Activated CD8-positive, alpha-beta T cell treated with anti-CD3 and anti-CD28 coated beads for 36 hours (primary cell): Measurements from ENCODE around the gene EPHA10. TPM values are rescaled to one million over a fixed set of nuclear protein-coding genes. Genes with fewer than 3 reads are reported as not detected.
"Not testable (repeated sequence)": the region's sequence is repeated elsewhere in the genome, so short reads cannot be mapped to it uniquely, and the experiment has no call there.

ENCODE experiments used
- ATAC-seq: fragments of 200-7000 bp; cut with Tn5 transposase; one replicate; pipeline ENCODE4 v1.10.0; 2021; ENCODE audit warnings: mild to moderate bottlenecking, moderate library complexity
- CTCF ChIA-PET: fragments of 350-600 bp; sonication (Branson Sonifier 250); formaldehyde crosslinking; loops from one replicate; lab custom pipeline; 2021; ENCODE audit warnings: antibody characterized with exemption; lab: Charles Lee
- POLR2A ChIA-PET: fragments of 350-600 bp; sonication (Branson Sonifier 250); formaldehyde crosslinking; loops from one replicate; lab custom pipeline; 2021; ENCODE audit warnings: antibody characterized with exemption; lab: Charles Lee
- DNase-seq: peaks from one replicate; pipeline ENCODE4 v3.0.0-alpha.2; 2020
- H3K27ac Mint-ChIP-seq: one replicate; pipeline ENCODE4 v1.8.0; 2021; ENCODE audit warnings: mild to moderate bottlenecking, mixed read lengths
- H3K27me3 Mint-ChIP-seq: one replicate; pipeline ENCODE4 v1.8.0; 2021; ENCODE audit warnings: mixed read lengths
- H3K36me3 Mint-ChIP-seq: one replicate; pipeline ENCODE4 v1.8.0; 2021; ENCODE audit warnings: low read depth, mixed read lengths
- H3K4me1 Mint-ChIP-seq: one replicate; pipeline ENCODE4 v1.8.0; 2021; ENCODE audit warnings: low read depth, mixed read lengths
- H3K4me3 Mint-ChIP-seq: one replicate; pipeline ENCODE4 v1.8.0; 2021; ENCODE audit warnings: mild to moderate bottlenecking, moderate library complexity, mixed read lengths
- H3K9me3 Mint-ChIP-seq: one replicate; pipeline ENCODE4 v1.8.0; 2021; ENCODE audit warnings: mixed read lengths
- intact Hi-C: fragments of 100-400 bp; cut with micrococcal nuclease; formaldehyde crosslinking; loops from one replicate; pipeline ENCODE4 v1.10.0; 2022
- total RNA-seq, 2 experiments: library from RNA; stranded (reverse); gene quantifications; one replicate each; pipeline ENCODE4 v1.2.3, GENCODE V29; 2021
- TF ChIP-seq, protein P1 (sequence below): fragments of 200-600 bp; IDR thresholded peaks from one replicate; pipeline ENCODE4 v1.8.0; 2022; ENCODE audit warnings: antibody characterized with exemption, mild to moderate bottlenecking

Gene EPHA10
- total RNA-seq, 2 experiments from 2014 or later, result not detected

DNA sequence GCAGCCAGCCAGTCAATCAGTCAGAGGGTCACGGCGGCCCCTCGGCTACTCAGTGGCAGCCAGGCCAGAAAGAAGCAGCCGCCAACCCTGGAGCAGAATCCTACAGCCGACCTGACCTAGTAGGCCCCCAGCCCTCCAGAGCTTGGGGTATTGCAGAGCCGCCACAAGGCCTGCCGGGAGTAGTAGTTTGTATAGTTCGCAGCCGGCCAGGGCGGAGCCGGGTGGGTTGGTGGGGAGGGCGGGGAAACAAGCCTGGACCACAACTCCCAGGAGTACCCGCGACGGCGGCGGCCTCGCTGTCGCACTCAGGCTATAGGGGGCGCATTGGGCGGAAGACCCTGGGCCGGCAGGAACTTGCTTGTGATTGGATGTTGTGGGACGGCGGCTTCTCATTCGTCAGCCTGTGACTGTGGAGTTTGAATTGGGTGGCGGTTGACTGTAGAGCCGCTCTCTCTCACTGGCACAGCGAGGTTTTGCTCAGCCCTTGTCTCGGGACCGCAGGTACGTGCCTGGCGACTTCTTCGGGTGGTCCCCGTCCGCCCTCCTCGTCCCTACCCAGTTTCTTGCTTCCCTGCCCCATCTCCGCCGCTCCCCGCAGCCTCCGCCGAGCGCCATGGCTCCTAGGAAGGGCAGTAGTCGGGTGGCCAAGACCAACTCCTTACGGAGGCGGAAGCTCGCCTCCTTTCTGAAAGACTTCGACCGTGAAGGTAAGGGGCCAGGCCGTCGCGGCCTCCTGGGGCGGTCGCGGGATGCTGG, 72.7 kb downstream of the EPHA10 start, which contains the start of gene CDCA8:
Gene CDCA8 (plus strand): TSS at position 439 of the 756 bp plus-strand sequence. CDS start 175 bp downstream, at position 614.
- intact Hi-C loops, result loop anchor here (5.0 kb wide), 1 partner anchor 160 kb away; no protein-coding TSS in a partner anchor
- Mint-ChIP-seq H3K27me3 (no peaks in the 10 kb centered on the region), H3K4me3 (peak within 1 kb of the TSS; percentile 98), H3K9me3 (no peaks in the 10 kb centered on the region), H3K36me3 (peaks cover 42% of the 10 kb centered on the region), H3K4me1 (peaks cover 31% of the 10 kb centered on the region), H3K27ac (peak within 1 kb of the TSS; percentile 93)
- DNase-seq, result peak; percentile 99
- TF ChIP-seq, protein P1, sequence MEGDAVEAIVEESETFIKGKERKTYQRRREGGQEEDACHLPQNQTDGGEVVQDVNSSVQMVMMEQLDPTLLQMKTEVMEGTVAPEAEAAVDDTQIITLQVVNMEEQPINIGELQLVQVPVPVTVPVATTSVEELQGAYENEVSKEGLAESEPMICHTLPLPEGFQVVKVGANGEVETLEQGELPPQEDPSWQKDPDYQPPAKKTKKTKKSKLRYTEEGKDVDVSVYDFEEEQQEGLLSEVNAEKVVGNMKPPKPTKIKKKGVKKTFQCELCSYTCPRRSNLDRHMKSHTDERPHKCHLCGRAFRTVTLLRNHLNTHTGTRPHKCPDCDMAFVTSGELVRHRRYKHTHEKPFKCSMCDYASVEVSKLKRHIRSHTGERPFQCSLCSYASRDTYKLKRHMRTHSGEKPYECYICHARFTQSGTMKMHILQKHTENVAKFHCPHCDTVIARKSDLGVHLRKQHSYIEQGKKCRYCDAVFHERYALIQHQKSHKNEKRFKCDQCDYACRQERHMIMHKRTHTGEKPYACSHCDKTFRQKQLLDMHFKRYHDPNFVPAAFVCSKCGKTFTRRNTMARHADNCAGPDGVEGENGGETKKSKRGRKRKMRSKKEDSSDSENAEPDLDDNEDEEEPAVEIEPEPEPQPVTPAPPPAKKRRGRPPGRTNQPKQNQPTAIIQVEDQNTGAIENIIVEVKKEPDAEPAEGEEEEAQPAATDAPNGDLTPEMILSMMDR, result no peak
- peak; percentile 90 for ATAC-seq
- ChIA-PET CTCF (interaction anchor here (0.6 to 5.3 kb wide), 12 partner anchors 10 to 217 kb away, joined by 3 to 39 read pairs (median 3); partner anchors contain the start of genes C1orf122, MTF1 and YRDC), POLR2A (interaction anchor here (0.9 to 2.4 kb wide), 10 partner anchors 10 to 234 kb away, joined by 3 to 13 read pairs (median 4); partner anchors contain the start of genes C1orf122, MTF1, YRDC and ZC3H12A)

DNA sequence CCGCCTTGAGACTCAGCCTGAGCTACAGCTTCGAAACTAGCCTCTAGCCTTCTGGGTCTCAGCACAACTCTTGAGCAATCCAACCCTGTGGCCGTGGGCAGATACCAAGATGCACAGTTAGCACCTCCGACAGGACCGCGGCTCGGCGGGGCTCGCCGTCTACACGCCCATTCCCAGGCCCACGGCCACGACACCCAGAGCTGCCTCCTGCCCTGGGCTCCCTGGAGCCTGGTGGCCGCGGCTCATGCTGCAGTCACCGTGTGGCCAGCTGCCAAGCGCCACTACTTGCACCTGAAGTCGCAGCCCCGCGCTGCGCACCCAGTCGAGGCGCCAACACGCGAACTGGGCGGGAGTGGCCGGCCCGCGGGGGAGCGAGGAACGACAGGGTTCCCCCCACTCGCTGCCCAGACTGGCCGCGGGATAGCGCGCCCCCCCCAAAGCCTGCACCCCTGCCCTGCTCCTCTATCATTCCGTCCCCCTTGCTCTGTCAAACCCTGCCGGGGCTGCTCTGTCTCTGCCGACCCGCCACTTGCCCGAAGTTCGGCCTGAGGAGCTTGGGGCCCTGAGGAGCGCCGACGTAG, 73.3 kb downstream of the EPHA10 start:
- H3K4me3 Mint-ChIP-seq, result peak overlapping the region; percentile 98
- H3K36me3 Mint-ChIP-seq, result peaks cover 36% of the 10 kb centered on the region
- intact Hi-C loops, result loop anchor here (5.0 kb wide), 1 partner anchor 161 kb away; no protein-coding TSS in a partner anchor
- no peaks in the 10 kb centered on the region for H3K9me3 Mint-ChIP-seq
- peak overlapping the region; percentile 93 for H3K27ac Mint-ChIP-seq
- peaks cover 31% of the 10 kb centered on the region for H3K4me1 Mint-ChIP-seq
- peak; percentile 4 for ATAC-seq
- ChIA-PET POLR2A (interaction anchor here (0.9 to 2.4 kb wide), 7 partner anchors 15 to 235 kb away, joined by 3 to 10 read pairs (median 5); partner anchors contain the start of genes MTF1 and ZC3H12A), CTCF (interaction anchor here (0.6 to 5.3 kb wide), 11 partner anchors 9 to 236 kb away, joined by 3 to 39 read pairs (median 3); partner anchors contain the start of genes C1orf122, GNL2, MTF1 and YRDC)
- H3K27me3 Mint-ChIP-seq, result no peaks in the 10 kb centered on the region
- peak; percentile 49 for DNase-seq
- TF ChIP-seq, protein P1, result no peak

DNA sequence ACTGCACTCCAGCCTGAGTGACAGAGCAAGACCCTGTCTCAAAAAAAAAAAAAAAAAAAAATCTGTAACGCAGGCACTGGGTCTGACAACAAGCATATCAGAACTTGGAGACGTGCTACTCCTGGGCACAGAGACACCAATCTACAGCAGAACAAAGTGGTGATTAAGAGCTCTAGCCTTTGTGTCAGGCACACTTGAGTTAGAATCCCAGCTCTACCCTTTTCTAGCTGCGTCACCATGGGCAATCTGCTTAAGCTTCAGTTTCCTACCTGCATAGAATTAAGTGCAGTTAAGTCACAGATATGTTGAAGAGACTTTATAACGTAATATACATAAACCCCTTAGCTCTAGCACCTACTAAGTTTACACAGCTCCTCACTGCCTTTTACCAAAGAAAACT, 76.0 kb downstream of the EPHA10 start:
- Mint-ChIP-seq H3K4me1 (peaks cover 32% of the 10 kb centered on the region), H3K27ac (peak overlapping the region; percentile 91), H3K9me3 (no peaks in the 10 kb centered on the region), H3K27me3 (no peaks in the 10 kb centered on the region), H3K36me3 (peaks cover 34% of the 10 kb centered on the region), H3K4me3 (peak overlapping the region; percentile 98)
- TF ChIP-seq, protein P1, result no peak
- intact Hi-C loops, result no loop called here
- no peak for ATAC-seq
- no peak for DNase-seq
- CTCF ChIA-PET, result interaction anchor here (0.9 to 2.6 kb wide), 7 partner anchors 10 to 301 kb away, joined by 3 to 15 read pairs (median 3); partner anchors contain the start of genes MTF1, SF3A3 and SNIP1
- POLR2A ChIA-PET, result interaction anchor here (0.8 to 1.8 kb wide), 5 partner anchors 15 to 210 kb away, joined by 3 to 5 read pairs (median 4); partner anchors contain the start of gene MEAF6

DNA sequence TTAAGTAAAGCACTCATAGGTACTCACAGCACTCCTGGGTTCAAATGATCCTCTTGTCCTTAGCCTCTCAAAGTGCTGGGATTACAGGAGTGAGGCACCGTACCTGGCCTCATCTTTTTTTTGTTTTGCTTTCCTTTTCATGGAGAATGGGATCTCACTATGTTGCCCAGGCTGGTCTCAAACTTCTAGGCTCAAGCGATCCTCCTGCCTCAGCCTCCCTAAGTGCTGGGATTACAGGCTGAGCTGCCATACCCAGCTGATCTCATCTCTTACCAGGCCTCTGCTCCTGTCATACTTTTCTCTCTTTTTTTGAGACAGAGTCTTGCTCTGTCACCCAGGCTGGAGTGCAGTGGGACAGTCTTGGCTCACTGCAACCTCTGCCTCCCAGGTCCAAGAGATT, 77.2 kb downstream of the EPHA10 start:
- POLR2A ChIA-PET, result interaction anchor here (0.9 to 1.2 kb wide), 3 partner anchors 13 to 238 kb away, joined by 3 to 4 read pairs (median 4); partner anchors contain the start of genes C1orf122 and YRDC
- H3K27me3 Mint-ChIP-seq, DNase-seq, intact Hi-C loops, ATAC-seq, H3K27ac Mint-ChIP-seq, H3K9me3 Mint-ChIP-seq: not testable (repeated sequence)
- Mint-ChIP-seq H3K4me3 (peak overlapping the region; percentile 98), H3K36me3 (peaks cover 42% of the 10 kb centered on the region), H3K4me1 (peaks cover 32% of the 10 kb centered on the region)
- CTCF ChIA-PET, result interaction anchor here (0.8 to 1.0 kb wide), 2 partner anchors 138 to 172 kb away, joined by 3 read pairs; no protein-coding TSS in a partner anchor

DNA sequence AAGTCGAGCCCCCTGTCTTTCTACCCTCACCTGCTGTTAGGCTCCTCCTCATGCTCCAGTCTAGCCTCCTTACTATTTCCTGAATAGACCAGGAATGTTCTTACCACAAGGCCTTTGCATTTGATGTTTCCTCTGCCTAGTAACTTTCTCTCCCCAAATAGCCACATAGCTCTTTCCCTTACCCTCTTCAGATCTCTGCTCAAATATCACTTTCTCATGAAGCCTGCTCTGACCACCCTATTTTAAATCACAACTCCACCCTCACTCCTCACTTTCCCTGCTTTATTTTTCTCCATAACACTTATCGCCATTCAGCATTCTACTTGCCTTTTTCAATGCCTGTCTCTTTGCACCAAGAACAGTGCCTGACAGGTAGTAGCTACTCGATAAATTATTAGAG, 79.2 kb downstream of the EPHA10 start:
- Mint-ChIP-seq H3K27me3 (no peaks in the 10 kb centered on the region), H3K36me3 (peaks cover 51% of the 10 kb centered on the region), H3K9me3 (no peaks in the 10 kb centered on the region), H3K4me1 (peaks cover 31% of the 10 kb centered on the region), H3K4me3 (no peak overlapping the region), H3K27ac (peak overlapping the region; percentile 43)
- intact Hi-C loops, result no loop called here
- DNase-seq (no peak), ATAC-seq (no peak)
- ChIA-PET POLR2A (interaction anchor here (0.8 to 0.9 kb wide), 2 partner anchors 11 to 229 kb away, joined by 3 to 4 read pairs; no protein-coding TSS in a partner anchor), CTCF (interaction anchor here (0.9 to 15.0 kb wide), 3 partner anchors 83 to 231 kb away, joined by 3 to 272 read pairs (median 3); partner anchors contain the start of genes GNL2 and MTF1)
- TF ChIP-seq, protein P1, result no peak

DNA sequence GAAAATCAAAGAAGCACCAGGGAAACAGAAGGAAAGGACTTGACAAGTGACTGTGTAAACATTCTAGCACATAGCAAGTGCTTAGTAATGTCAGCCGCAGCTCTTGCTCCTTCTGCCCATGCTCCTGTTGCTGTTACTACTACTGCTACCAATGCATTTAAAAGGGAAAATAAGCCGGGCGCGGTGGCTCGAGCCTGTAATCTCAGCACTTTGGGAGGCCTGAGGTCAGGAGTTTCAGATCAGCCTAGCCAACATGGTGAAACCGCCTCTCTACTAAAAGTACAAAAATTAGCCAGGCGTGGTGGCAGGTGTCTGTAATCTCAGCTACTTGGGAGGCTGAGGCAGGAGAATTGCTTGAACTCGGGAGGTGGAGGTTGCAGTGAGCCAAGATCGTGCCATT, 80.7 kb downstream of the EPHA10 start:
- not testable (repeated sequence) for H3K4me3 Mint-ChIP-seq, ATAC-seq

More for the DNA sequence above, 80.7 kb downstream of the EPHA10 start:
- H3K27ac Mint-ChIP-seq, H3K27me3 Mint-ChIP-seq, H3K9me3 Mint-ChIP-seq, DNase-seq, POLR2A ChIA-PET: not testable (repeated sequence)
- peaks cover 42% of the 10 kb centered on the region for H3K36me3 Mint-ChIP-seq
- CTCF ChIA-PET, result interaction anchor here (1.3 to 15.0 kb wide), 7 partner anchors 8 to 228 kb away, joined by 5 to 272 read pairs (median 17); partner anchors contain the start of genes CDCA8, GNL2 and SNIP1
- peaks cover 24% of the 10 kb centered on the region for H3K4me1 Mint-ChIP-seq
- intact Hi-C loops, result loop anchor here (5.0 kb wide), 1 partner anchor 127 kb away; the partner anchor contains the start of gene DNALI1
